NCI-H1436 (cell line): ENCODE measurements around the gene ISX.
"Not testable (repeated sequence)": the region's sequence is repeated elsewhere in the genome, so short reads cannot be mapped to it uniquely, and the experiment has no call there.

Experiments used
- DNase-seq: peaks from one replicate; lab custom pipeline; 2025; lab: John Stamatoyannopoulos, UW

The ISX gene

DNA sequence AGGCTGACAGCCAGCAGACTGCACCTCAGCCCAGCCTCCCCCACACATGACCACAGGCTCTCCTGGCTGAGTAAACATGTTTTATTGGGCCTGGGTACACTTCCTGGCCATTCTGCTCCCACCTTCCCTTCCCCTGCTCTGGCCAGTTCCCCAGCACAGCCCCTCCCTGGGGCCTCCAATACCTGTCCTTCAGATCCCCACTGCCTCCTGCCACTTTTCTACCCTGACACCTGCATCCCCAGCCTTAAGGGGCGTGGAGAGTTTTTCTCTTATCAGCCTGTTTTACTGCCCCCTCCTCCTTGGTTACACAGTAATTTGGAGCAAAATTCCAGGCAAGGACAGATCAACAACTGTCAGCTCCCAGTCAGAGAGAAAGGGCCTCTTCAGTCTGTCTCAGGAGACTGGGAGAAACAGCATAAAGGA lies at the start of gene ISX:
Gene ISX (plus strand): TSS at position 363 of the 423 bp plus-strand sequence. CDS start 930 bp downstream, outside the sequence.
- DNase-seq: no peak

DNA sequence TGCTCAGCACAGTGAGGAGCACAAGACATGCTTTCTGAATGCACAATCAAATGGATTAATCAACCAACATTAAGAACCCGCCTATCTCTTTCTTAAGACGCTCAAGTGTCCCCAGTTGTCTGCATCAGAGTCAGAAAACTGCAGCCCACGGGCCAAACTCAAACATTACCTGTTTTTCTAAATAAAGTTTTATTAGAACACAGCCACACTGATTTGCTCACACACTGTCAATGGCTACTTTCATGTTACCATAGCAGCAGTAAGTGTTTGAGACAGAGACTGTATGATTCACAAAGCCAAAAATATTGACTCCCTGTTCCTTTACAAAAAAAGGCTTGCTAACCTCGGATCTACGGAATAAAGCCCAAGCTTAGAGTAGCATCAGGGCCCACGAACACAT lies 49.0 kb upstream of the ISX start:
- DNase-seq: no peak

DNA sequence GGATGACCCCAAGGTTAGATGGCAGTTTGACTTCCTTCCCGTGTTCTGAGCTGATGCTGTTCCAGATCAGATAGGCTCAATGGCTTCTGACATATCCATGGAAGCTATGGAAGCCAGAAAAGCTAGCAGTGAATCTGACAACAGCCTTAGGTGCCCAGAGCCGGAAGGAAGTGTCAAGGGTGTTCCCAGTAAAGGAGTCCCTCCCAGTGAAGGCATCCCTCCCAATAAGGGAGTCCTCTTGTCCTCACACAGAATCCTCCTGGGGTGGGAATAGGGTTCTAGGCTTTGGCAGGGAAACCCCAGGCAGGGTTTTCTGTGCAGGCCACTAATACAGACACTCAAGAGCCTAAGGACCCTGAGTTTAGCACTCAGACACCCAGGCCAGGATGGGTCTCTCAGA lies 47.0 kb upstream of the ISX start:
- no peak for DNase-seq

DNA sequence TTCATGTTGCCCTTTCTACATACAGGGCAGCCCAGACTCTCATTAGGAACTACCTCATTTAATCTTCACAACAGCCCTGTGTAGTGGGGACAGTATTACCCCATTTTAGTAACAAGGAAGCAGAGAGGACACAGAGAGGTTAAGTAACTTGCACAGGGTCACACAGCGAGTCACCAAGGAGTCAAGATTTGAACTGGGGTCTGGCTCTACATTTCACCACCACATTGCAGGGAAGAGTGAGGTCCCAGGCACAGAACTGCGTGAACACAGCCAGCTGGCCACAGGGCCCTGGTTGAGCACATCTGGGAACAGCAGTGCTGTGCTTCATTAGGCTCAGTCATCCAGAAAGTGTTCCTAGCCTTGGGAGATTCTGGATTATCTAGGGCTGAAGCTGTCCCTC lies 45.4 kb upstream of the ISX start:
- DNase-seq: no peak

DNA sequence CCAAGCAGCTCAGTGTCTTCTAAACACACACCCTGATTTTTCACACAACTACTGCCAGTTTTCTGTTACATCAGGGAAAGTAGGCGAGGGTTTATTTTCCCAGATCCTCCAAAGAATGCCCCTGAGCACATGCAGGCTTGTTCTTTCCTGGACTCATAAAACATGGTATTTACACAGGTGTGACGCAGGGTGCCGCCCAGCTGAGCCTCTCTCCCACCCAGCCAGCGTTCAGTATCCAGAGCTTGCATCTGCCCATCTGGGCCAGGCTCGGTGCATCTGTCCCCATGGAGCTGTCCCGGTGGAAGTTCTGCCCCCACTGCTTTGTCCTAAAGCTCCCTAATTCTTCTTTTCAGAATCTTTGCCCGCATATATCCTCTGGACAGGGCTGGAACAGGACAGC lies 44.8 kb upstream of the ISX start:
- DNase-seq: no peak

DNA sequence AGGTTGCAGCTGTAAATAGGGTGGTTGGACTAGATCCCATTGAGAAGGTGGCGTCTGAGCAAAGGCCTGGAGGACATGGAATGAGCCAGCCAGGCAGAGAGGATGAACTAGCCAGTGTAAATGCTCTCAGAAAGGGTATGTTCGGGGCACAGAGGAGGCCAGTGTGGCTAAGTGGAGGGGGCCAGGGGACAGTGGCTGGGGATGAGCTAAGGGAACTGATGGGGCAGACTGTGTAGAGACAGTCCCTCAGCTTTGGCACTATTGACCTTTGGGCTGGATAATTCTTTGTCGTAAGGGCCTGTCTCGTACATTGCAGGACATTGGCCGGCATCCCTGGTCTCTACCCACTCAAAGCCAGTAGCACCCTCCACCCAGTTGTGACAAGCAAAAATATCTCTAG lies 43.7 kb upstream of the ISX start:
- no peak for DNase-seq

DNA sequence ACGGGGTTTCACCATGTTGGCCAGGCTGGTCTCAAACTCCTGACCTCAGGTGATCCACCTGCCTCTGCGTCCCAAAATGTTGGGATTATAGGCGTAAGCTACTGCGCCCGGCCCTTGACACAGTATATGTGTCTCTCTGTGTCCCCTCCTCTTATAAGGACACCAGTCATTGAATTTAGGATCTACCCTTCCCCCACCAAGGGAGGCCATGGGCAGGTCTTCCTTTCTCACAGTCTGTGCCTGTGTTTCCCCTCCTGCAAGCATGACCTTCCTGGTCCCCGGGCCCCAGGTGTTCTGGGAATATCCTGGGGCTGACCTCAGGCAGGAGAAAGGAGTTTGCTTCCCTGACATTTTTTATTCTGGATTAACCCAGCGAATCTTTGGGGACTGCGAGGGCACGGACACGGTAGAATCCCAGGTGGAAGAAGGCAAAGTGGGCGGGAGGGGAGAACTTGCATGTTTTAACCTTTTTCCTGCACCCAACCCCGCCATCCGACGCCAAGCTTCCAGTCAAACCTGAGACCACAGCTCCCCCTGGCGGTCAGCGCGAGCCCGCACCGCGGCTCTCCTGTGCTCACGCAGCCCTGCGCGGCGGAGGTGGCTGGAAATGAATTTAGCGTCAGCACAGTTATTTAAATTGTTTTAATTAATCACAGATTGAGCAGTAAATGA lies 42.1 kb upstream of the ISX start:
- DNase-seq: peak; percentile 36

DNA sequence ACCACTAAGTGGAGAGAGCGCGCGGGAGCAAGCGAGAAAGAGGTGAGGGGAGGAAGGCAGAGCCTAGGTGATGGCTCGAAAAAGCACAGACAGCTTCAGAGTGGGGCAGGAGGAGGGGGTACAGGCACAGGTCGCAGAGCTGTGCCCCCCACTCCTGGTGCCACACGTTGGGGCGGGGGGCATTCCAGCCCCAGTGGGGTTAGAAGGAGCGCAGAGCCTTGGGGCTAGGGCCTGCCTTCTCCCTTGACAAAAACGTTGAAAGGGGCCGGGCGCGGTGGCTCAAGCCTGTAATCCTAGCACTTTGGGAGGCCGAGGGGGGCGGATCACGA lies 41.6 kb upstream of the ISX start:
- no peak for DNase-seq

DNA sequence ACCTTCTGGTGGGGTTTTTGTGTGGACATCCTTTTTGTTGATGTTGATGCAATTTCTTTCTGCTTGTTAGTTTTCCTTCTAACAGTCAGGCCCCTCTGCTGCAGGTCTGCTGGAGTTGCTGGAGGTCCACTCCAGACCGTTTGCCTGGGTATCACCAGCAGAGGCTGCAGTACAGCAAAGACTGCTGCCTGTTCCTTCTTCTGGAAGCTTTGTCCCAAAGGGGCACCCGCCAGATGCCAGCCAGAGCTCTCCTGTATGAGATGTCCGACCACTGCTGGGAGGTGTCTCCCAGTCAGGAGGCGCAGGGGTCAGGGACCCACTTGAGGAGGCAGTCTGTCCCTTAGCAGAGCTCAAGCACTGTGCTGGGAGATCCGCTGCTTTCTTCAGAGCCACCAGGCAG lies 35.8 kb upstream of the ISX start:
- DNase-seq: not testable (repeated sequence)

DNA sequence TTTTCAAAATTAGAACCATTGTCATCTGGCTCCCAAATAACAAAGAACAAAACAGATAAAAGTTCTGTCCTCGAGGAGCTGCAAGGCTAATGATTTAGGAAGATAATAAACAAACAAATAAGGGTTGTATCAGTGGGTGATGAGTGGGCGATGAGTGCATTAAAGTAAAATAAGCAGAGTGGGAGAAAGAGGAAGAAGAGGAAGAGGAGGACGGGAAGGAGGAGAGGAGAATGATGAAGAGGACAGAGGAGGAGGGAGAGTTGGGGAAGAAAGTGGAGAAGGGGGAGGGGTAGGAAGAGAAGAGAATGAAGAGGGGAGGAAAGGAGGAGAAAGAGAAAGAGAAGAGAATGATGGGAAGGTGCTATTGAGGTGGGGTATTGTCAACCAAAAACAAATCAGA lies 33.4 kb upstream of the ISX start:
- DNase-seq: no peak

DNA sequence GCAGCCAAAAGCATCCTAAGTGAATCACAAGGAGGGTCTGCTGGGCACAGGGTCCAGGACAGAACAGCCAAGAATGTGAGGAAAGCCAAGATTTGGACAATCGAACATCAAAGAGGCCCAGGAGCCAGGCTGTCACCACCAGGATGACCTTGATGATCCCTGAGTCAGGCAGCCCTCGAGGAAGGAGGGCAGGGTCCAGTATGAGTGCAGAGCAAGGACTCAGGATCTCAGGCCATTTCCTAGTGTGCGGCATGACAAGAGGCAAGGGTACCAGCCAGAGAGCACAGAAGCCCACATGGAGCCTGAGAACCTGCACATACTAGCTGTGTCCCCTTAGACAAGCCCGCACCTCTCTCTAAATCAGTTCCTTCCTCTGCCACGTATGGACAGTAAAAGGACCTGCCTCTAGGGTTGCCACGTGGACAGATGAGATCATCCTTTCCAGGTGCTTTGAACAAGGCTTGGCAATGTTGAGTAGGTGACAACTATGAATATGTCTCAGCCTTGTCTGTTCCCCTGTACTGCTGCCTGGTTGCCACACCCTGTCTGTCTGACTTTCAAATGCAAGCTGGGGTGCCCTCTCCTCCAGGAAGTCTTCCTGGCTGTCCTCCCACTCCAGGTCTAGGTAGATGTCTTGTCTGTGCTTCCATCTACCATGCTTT lies 32.2 kb upstream of the ISX start:
- DNase-seq: no peak

DNA sequence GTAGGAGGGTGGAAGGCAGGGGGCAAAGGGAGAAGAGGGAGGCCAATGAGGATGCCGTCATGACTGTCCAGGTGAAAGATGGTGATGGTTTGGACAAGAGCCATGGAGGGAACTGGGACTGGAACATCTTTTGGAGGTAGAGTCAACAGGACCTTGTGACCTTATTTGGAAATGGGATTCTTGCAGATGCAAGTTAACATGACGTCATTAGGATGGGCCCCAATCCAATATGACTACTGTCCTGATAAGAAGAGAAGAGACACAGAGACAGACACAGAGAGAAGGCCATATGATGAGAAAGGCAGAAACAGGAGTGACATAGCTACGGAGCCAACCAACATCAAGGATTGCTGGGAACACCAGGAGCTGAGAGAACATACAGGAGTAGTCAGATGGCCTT lies 31.0 kb upstream of the ISX start:
- no peak for DNase-seq

DNA sequence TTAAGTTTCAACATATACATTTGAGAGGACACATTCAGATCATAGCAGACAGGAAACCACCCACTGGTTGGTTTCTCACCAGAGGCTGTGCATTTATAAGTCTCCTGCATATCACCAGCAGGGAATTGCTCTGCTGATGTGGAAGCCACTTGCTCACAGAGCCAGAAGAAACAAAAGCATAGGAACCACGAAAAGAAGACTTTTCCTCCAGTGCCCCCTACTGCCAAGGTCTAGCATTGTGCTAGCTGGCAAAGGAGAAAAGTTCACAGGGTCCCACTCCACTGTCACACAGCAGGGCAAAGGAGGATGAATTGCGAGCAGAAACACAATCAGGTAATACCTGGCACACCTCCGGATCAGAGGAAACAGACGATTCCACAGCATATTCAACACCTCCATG lies 28.9 kb upstream of the ISX start:
- no peak for DNase-seq

DNA sequence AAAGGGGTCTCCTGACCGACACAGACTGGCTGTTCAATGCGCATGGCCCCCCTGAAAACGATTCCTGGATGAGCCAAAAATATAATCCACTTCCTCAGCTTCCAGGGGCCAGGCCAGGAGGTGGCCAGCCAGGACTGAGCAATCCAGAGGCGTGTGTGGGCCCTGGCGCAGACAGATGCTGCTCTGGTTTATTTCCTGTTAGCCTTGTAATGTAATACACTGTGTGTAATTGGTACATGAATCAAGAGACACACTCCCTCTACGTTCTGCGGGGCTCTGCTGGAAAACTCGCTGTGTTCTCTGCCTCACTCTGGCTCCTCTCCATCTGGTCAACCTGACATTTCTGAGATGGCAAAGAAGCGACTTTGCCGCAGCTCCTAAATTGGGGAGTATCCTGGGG lies 26.3 kb upstream of the ISX start:
- no peak for DNase-seq

DNA sequence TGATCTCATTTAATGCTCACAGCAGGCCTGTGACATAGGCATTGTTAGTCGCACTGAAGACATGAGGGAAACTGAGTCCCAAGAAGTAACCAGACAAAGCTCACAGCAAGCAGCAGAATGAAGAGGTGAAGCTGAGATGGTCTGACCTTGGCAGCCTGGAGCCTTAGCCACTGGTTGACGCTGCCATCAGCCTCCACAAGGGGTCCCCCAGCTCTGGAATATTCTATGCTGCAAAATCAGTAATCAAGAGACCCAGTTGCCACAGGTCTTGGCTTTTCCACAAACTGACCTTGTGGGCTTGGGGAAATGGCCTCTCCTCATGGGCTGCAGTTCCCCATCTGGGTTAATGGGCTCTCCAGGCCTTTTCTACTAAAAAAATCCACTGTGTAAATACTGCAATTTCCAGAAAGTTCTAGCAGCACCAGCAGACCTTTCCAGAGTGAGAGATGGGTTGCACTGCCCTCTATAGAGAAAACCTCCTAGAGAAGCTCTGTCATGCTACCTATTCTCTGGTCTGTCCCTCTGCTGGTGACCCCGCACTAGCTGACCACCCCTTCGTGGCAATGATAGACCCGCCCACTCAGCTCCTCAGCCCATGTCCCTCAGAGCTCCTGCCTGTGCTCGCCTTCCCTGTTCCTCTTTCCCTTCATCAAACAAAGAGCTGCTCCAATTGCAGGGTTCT lies 22.6 kb upstream of the ISX start:
- no peak for DNase-seq

DNA sequence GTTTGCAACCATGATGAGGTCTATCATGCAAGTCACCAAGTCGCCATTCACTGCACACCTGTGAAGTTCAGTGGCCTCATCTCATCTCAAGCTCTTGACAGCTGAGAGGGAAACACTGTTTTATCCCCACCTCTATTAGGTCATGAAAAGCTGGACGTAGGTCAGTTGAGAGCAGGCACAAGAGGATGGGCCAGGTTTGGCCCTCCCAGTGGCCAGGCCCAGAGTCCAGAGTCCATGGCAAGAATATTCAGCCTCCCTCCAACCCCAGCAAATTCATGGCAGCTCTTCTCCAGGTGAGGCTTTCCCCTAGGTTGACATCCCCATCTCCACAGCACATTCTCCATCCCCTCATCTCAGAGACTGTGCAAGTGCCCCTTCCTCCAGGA lies 22.0 kb upstream of the ISX start:
- DNase-seq: no peak

DNA sequence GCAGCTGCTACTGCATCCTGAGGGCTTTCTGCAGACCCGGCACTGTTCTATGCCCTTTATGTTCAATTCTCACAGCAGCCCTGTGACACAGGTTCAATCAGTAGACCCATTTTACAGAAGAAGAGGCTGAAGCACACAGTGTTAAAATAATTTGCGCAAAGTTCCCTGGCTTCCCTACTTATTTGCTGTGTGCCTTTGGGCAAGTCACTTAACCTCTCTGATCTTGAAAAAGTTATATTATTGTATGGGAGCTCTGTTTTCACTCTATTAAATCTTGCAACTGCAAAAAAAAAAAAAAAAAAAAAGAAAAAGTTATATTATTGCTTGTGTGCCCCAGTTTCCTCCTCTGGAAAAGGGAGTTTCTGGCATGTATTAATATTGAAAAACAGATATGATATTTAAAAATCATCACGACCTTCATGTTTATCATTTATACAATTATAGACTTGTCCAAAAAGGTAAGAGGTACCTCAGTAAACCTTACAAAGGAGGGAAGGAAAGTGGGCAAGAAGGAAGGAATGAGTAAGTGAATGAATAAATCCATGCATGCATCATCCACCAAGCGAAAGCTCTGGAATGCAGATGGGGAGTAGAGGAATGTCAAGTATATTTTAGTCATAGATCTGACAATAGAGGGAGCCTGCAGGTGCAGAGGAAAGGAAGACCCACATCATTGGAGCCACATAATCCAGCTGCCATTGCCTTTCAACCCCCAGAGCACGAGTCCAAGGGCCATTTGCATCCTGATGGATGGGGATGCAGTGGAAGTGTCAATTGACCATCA lies 21.2 kb upstream of the ISX start:
- DNase-seq: no peak

DNA sequence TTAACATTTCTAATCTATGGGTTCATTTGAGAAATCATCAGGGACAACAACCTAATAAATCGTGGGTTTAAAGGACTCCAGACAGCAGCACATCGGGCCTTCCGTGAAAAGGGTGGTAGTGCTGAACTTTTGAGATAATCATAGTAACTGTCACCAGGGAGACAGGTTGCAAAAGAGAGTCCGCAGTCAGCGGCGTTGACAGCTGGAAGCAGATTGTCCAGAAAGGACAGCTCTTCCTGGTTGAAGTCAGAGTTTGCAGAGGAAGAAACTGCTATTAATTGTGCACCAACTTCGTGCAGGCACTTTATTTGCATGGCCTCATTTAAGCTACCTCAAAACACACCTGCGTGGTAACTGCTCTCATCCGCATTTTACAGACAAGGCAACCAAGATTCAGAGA lies 20.5 kb upstream of the ISX start:
- DNase-seq: no peak

DNA sequence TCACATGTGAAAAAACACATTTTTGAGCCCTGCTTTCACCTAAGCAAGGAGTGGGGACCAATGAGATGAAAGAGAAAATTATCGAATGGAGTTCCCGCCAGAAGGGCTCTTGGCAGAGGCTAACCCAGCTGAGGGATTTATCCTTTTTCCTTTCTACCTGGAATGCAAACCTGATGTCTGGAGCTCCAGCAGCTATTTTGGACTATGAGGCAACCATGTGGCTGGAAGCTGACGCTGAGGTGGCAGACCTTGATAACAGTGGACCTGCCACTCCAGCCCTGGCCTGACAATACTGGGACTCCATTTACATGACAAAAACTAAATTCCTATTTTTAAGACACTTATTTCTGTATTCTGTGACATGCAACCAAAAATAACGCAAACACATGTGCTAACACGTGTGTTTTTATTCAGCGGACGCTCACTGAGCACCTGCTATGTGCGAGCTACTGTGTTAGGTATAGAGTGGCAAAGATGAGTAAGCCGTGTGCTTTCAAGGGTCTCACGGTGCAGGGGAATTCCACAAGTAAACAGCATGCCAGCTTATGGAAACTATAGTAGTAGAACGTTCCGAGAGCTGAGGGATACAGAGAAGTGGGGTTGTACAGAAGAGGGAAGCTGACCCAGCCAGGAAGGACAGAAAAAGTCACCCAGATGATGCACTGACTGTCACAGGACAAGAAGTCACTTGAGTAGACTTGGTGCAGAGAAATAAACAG lies 19.1 kb upstream of the ISX start:
- DNase-seq: no peak

DNA sequence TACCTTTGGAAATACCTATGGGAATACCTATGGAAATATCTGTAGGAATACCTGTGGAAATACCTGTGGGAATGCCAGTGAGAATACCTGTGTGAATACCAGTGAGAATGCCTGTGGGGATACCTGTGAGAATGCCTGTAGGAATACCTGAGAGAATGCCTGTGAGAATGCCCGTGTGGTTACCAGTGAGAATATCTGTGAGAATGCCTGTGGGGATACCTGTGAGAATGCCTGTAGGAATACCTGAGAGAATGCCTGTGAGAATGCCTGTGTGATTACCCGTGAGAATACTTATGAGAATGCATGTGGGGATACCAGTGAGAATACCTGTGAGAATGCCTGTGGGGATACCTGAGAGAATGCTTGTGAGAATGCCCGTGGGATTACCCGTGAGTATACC lies 15.9 kb upstream of the ISX start:
- not testable (repeated sequence) for DNase-seq

DNA sequence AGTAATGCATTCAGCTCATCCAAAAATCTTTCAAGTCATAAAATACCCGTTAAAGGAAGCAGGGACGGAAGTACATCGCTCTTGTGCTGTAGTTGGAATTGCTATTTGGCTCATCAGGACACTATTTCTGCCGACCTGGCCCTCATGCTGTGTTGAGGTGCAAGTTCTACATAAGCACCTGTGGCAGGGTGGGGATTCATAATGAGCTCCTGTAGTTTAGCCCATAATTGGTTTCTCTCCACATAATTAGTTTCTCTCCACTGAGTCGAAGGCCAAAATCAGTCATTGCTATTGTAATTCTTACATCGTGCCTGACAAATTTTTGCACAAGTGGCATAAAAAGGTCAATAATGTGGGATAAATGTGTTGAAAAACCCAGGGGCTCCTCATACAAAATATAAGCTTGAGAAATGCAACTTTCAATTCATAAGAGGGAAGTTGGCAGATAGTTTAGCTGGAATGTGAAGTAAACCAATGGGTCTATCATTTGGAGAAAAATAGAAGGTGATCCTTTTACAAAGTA lies 14.9 kb upstream of the ISX start:
- no peak for DNase-seq

DNA sequence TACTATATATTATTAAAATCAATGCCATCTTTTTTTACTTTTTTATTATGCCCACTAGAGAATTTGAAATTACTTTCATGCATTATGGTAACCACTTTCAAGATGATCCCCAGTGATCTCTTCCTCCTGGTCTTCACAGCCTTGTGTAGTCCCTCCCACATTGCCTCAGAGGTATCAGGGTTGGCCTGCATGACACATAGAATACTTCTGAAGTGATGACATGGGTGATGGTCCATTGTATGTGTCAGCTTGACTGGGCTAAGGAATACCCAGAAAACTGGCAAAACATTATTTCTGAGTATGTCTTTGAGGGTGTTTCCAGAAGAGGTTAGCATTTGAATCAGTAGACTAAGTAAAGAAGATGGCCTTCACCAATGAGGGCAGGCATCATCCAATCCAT lies 14.2 kb upstream of the ISX start:
- DNase-seq: no peak
